H1 (cell line): ENCODE data around the gene CARF. TPM values are rescaled to one million over a fixed set of nuclear protein-coding genes. Genes with fewer than 3 reads are reported as not detected.
A peak's percentile ranks its signal among the peaks of the same experiment; 100 is the strongest.

Experiments
- CTCF ChIA-PET: fragments of 300-600 bp; sonication (Branson Sonifier 250); formaldehyde crosslinking; loops from one replicate; lab custom pipeline; 2021; ENCODE audit not compliant: partially characterized antibody; lab: Charles Lee
- POLR2A ChIA-PET: fragments of 300-600 bp; sonication (Branson Sonifier 250); formaldehyde crosslinking; loops from one replicate; lab custom pipeline; 2021; ENCODE audit warnings: inconsistent platforms; ENCODE audit not compliant: partially characterized antibody; lab: Charles Lee
- DNase-seq, 2 experiments: peaks; one replicate each; pipeline versions ENCODE4 v3.0.0 to v3.0.0-alpha.2; 2010 to 2022; ENCODE audit warnings: low spot score in 2 of 2, low read depth in 1 of 2, mixed read lengths in 1 of 2
- FAIRE-seq: peaks from 2 replicates; lab custom pipeline; 2011; peaks lifted over from hg19 to GRCh38; lab: Jason Lieb, UNC
- H2AFZ ChIP-seq: 2 replicates; pipeline ENCODE4 v1.8.1; 2012; ENCODE audit warnings: low read length, inconsistent platforms
- H2AK5ac ChIP-seq: 2 replicates; pipeline ENCODE4 v1.6.1; 2013; ENCODE audit warnings: low read depth, low read length
- H2BK120ac ChIP-seq: replicated peaks from 2 replicates; pipeline ENCODE3; 2013; ENCODE audit warnings: low read depth, low read length, inconsistent platforms
- H2BK12ac ChIP-seq: 2 replicates; pipeline ENCODE4 v1.6.1; 2013; ENCODE audit warnings: low read depth, low read length
- H2BK15ac ChIP-seq: 2 replicates; pipeline ENCODE4 v1.6.1; 2013; ENCODE audit warnings: low read length
- H2BK20ac ChIP-seq: 2 replicates; pipeline ENCODE4 v1.6.1; 2013; ENCODE audit warnings: low read length
- H2BK5ac ChIP-seq: 2 replicates; pipeline ENCODE4 v1.6.1; 2013; ENCODE audit warnings: low read depth, low read length
- H3K14ac ChIP-seq: 2 replicates; pipeline ENCODE4 v1.6.1; 2013; ENCODE audit warnings: inconsistent platforms; ENCODE audit not compliant: insufficient read length
- H3K18ac ChIP-seq: 2 replicates; pipeline ENCODE4 v1.6.1; 2013; ENCODE audit warnings: low read length; ENCODE audit errors: extremely low read depth
- H3K23ac ChIP-seq: 2 replicates; pipeline ENCODE4 v1.6.1; 2013; ENCODE audit warnings: inconsistent platforms; ENCODE audit not compliant: insufficient read length
- H3K23me2 ChIP-seq: 2 replicates; pipeline ENCODE4 v1.6.1; 2013; ENCODE audit warnings: low read depth, low read length
- H3K27ac ChIP-seq: 2 replicates; pipeline ENCODE4 v1.6.1; 2011; ENCODE audit warnings: low read depth, low read length, inconsistent platforms
- H3K27me3 ChIP-seq, 4 experiments: replicated peaks in 1 of 4; 1 replicate in 1 of 4; 2 replicates in 3 of 4; pipeline versions ENCODE4 v1.6.1 to v1.8.1; 2011 to 2013; ENCODE audit warnings: low read length in 3 of 4, mild to moderate bottlenecking in 3 of 4, inconsistent platforms in 2 of 4, mixed read lengths in 2 of 4, moderate library complexity in 1 of 4; ENCODE audit not compliant: control insufficient read depth in 3 of 4, insufficient read depth in 3 of 4; ENCODE audit errors: extremely low read depth in 1 of 4
- H3K36me3 ChIP-seq, 4 experiments: 2 replicates each; pipeline versions ENCODE4 v1.6.1 to v1.8.1; 2011 to 2013; ENCODE audit warnings: mild to moderate bottlenecking in 4 of 4, low read length in 3 of 4, moderate library complexity in 2 of 4, control low read depth in 1 of 4, inconsistent platforms in 1 of 4; ENCODE audit not compliant: insufficient read depth in 4 of 4, control insufficient read depth in 2 of 4
- H3K4ac ChIP-seq: replicated peaks from 2 replicates; pipeline ENCODE3; 2013; ENCODE audit warnings: low read length, low read depth, mixed read lengths, inconsistent platforms; ENCODE audit not compliant: insufficient read length
- H3K4me1 ChIP-seq, 4 experiments: replicated peaks in 1 of 4; 1 replicate in 1 of 4; 2 replicates in 3 of 4; pipeline versions ENCODE4 v1.6.1 to v1.8.1; 2011 to 2013; ENCODE audit warnings: low read length in 3 of 4, inconsistent platforms in 2 of 4, mixed read lengths in 1 of 4; ENCODE audit not compliant: insufficient read depth in 4 of 4, control insufficient read depth in 3 of 4
- H3K4me2 ChIP-seq, 2 experiments: 2 replicates each; pipeline versions ENCODE4 v1.6.1 to v1.8.1; 2011 to 2013; ENCODE audit warnings: low read depth in 2 of 2, low read length in 2 of 2, control low read depth in 1 of 2, inconsistent platforms in 1 of 2, mild to moderate bottlenecking in 1 of 2; ENCODE audit not compliant: insufficient read depth in 1 of 2
- H3K4me3 ChIP-seq, 4 experiments: fragments of 200-600, 300-600 bp in 1 of 4; sonication (generic), shearing (Covaris generic), sonication (Bioruptor Twin) in 1 of 4; 2 replicates each; pipeline versions ENCODE4 v1.5.1 to v1.8.1; 2011 to 2016; ENCODE audit warnings: low read length in 4 of 4, low read depth in 3 of 4, control low read depth in 2 of 4, inconsistent platforms in 2 of 4, mild to moderate bottlenecking in 2 of 4, mixed read lengths in 1 of 4, moderate library complexity in 1 of 4; ENCODE audit not compliant: insufficient read depth in 2 of 4; ENCODE audit errors: extremely low read depth in 1 of 4
- H3K56ac ChIP-seq: replicated peaks from 2 replicates; pipeline ENCODE3; 2013; ENCODE audit warnings: low read depth, mild to moderate bottlenecking, mixed read lengths, low read length, inconsistent platforms; ENCODE audit not compliant: insufficient read length
- H3K79me1 ChIP-seq: 2 replicates; pipeline ENCODE4 v1.6.1; 2013; ENCODE audit warnings: low read depth, low read length, control low read depth
- H3K79me2 ChIP-seq, 2 experiments: 2 replicates each; pipeline versions ENCODE4 v1.6.1 to v1.8.1; 2012 to 2013; ENCODE audit warnings: low read length in 2 of 2, mild to moderate bottlenecking in 2 of 2, inconsistent platforms in 1 of 2; ENCODE audit not compliant: insufficient read depth in 2 of 2, control insufficient read depth in 1 of 2
- H3K9ac ChIP-seq, 4 experiments: replicated peaks in 1 of 4; 1 replicate in 1 of 4; 2 replicates in 3 of 4; pipeline versions ENCODE4 v1.6.1 to v1.8.1; 2011 to 2013; ENCODE audit warnings: low read depth in 3 of 4, low read length in 3 of 4, control low read depth in 2 of 4, mild to moderate bottlenecking in 2 of 4, moderate library complexity in 2 of 4, inconsistent platforms in 1 of 4; ENCODE audit errors: extremely low read depth in 1 of 4
- H3K9me3 ChIP-seq, 2 experiments: 2 replicates each; pipeline versions ENCODE4 v1.6.1 to v1.8.1; 2012 to 2013; ENCODE audit warnings: mild to moderate bottlenecking in 2 of 2, moderate library complexity in 2 of 2, control low read depth in 1 of 2, inconsistent platforms in 1 of 2, low read depth in 1 of 2, low read length in 1 of 2, mixed read lengths in 1 of 2; ENCODE audit not compliant: insufficient read depth in 2 of 2
- H4K20me1 ChIP-seq, 2 experiments: replicated peaks in 1 of 2; 2 replicates each; pipeline versions ENCODE3 to v1.8.1; 2011 to 2013; ENCODE audit warnings: inconsistent platforms in 2 of 2, low read length in 2 of 2, mild to moderate bottlenecking in 1 of 2; ENCODE audit not compliant: insufficient read depth in 2 of 2, control insufficient read depth in 1 of 2
- H4K5ac ChIP-seq: 2 replicates; pipeline ENCODE4 v1.6.1; 2013; ENCODE audit warnings: low read length, low read depth, mixed read lengths, inconsistent platforms; ENCODE audit not compliant: insufficient read length
- H4K8ac ChIP-seq: 2 replicates; pipeline ENCODE4 v1.8.0; 2013; ENCODE audit warnings: mild to moderate bottlenecking, moderate library complexity, low read length, inconsistent platforms; ENCODE audit not compliant: insufficient read depth; ENCODE audit errors: extremely low read depth
- H4K91ac ChIP-seq: replicated peaks from 2 replicates; pipeline ENCODE3; 2013; ENCODE audit warnings: low read length, mixed read lengths, inconsistent platforms; ENCODE audit not compliant: insufficient read length
- BACH1 ChIP-seq: IDR thresholded peaks from 2 replicates; pipeline ENCODE4 v1.6.1; 2012; ENCODE audit warnings: low read length, improper control_type of control experiment
- MAFK ChIP-seq: IDR thresholded peaks from 2 replicates; pipeline ENCODE4 v1.6.1; 2012; ENCODE audit warnings: low read depth, mild to moderate bottlenecking, improper control_type of control experiment, low read length
- NRF1 ChIP-seq: IDR thresholded peaks from 2 replicates; pipeline ENCODE4 v1.6.1; 2011; ENCODE audit warnings: mild to moderate bottlenecking, low read depth, low read length, improper control_type of control experiment
- SIX5 ChIP-seq: IDR thresholded peaks from 2 replicates; pipeline ENCODE4 v1.6.1; 2011; ENCODE audit warnings: mild to moderate bottlenecking, low read depth, low read length
- SP4 ChIP-seq: IDR thresholded peaks from 2 replicates; pipeline ENCODE4 v1.6.1; 2012; ENCODE audit warnings: low read length, inconsistent platforms
- ZNF274 ChIP-seq: IDR thresholded peaks from 2 replicates; pipeline ENCODE4 v1.7.0; 2012; ENCODE audit warnings: low read length, borderline replicate concordance; ENCODE audit errors: extremely low read depth
- WGBS, 2 experiments: shearing (Covaris generic) in 1 of 2; methylation state at CpG; one replicate each; pipeline versions ENCODE4 v1.1.6 to v1.1.7; 2013 to 2015; ENCODE audit warnings: low lambda C conversion rate in 2 of 2, mixed read lengths in 2 of 2, inconsistent platforms in 1 of 2, low coverage in 1 of 2, missing lambda C conversion rate in 1 of 2; ENCODE audit not compliant: insufficient replicate concordance in 2 of 2, insufficient coverage in 1 of 2, insufficient read length in 1 of 2; ENCODE audit errors: extremely low coverage in 1 of 2, missing lambda C conversion rate in 1 of 2; 5-methylcytosine and 5-hydroxymethylcytosine counted together
- polyA plus RNA-seq, 7 experiments: library from polyadenylated mRNA; depleted of rRNA in 3 of 7; stranded (reverse) in 5 of 7; unstranded in 2 of 7; fragments of >200 nt in 5 of 7; fragments of 200-250 nt in 2 of 7; gene quantifications; 1 replicate in 5 of 7; 2 replicates in 1 of 7; 4 replicates in 1 of 7; pipeline versions ENCODE4 v1.2.1 to v1.2.3, GENCODE V29; 2011 to 2013; ENCODE audit warnings: missing spikeins in 2 of 7, mixed read lengths in 2 of 7
- total RNA-seq: library from RNA; stranded (reverse); fragmentation: NEBNext Ultra II Directional; extraction: Animal tissue kit (Norgen Biotek cat#: 25700); gene quantifications from 2 replicates; pipeline ENCODE4 v1.2.1, GENCODE V29; 2021
- TF ChIP-seq, protein P1 (sequence below): IDR thresholded peaks from 2 replicates; pipeline ENCODE4 v1.6.1; 2012; ENCODE audit warnings: inconsistent platforms

The CARF gene
- total and polyA plus RNA-seq, 2 of the 8 experiments (the other 6 are each of a cell fraction or from before 2014, with no cell fraction given), result 2.0 to 2.6 TPM

DNA sequence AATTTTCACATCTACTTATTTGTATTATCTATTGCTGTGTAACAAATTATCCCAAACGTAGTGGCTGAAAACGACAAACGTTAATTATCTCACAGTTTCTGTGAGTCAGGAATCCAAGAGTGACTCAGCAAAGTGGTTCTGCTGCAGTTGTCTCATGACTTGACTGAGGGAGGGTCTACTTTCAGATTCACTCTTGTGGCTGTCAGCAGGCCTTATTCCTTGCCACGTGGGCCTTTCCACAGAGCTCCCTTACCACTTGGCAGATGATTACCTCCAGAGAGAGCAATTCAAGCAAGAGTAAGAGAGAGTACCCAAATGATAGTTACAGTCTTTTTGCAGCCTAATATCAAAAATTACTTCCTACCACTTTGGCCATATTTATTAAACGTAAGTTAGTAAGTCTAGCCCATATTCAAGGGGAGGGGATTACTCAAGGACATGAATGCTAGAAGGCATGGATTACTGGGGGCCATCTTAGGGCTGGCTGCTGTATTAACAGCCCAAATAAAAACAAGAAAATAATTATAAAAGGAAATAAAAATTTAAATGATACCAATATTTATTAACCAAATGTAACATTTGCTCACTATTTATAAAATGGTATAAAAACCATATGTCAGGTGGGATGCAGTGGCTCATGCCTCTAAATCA, 53.9 kb downstream of the CARF start:
- ChIA-PET CTCF (no interaction called here), POLR2A (no interaction called here)
- Histone ChIP-seq H4K91ac (no peak overlapping the region), H2AK5ac (no peak overlapping the region), H2BK20ac (no peak overlapping the region), H2BK12ac (no peak overlapping the region), H3K4ac (no peak overlapping the region), H3K56ac (no peak overlapping the region), H4K5ac (no peak overlapping the region), H4K20me1 (no peaks in the 10 kb centered on the region), H2AFZ (no peak overlapping the region), H3K36me3 (no peaks in the 10 kb centered on the region), H2BK5ac (no peak overlapping the region), H2BK15ac (no peak overlapping the region), H3K27ac (no peak overlapping the region), H3K27me3 (no peaks in the 10 kb centered on the region), H3K4me3 (no peak overlapping the region), H3K14ac (no peak overlapping the region), H3K18ac (no peak overlapping the region), H3K23me2 (no peaks in the 10 kb centered on the region), H3K4me2 (no peak overlapping the region), H3K79me1 (no peaks in the 10 kb centered on the region), H3K23ac (no peak overlapping the region), H3K79me2 (no peaks in the 10 kb centered on the region), H3K9me3 (no peaks in the 10 kb centered on the region), H3K4me1 (peaks cover 0 to 3% (median under 1%) of the 10 kb centered on the region in 4 experiments; a peak in 2 of 7 replicates), H4K8ac (no peak overlapping the region), H3K9ac (no peak overlapping the region), H2BK120ac (no peak overlapping the region)
- peak; percentile 57 for FAIRE-seq
- TF ChIP-seq SIX5 (no peak), BACH1 (peak; percentile 99), ZNF274 (no peak), NRF1 (no peak), SP4 (no peak), MAFK (peak; percentile 96)
- TF ChIP-seq, protein P1, sequence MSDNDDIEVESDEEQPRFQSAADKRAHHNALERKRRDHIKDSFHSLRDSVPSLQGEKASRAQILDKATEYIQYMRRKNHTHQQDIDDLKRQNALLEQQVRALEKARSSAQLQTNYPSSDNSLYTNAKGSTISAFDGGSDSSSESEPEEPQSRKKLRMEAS, result 0 out of 2 replicates have a peak, but pooled peaks have one; percentile 25
- DNase-seq, result no peak
- 71% methylated on average over 5 of the region's 5 CpGs; no CpG with 5 or more reads in 1 of the 2 experiments for WGBS, 2 experiments
